Transverse colon (tissue), 4 donors: ENCODE results near the gene SRD5A2. TPM values are rescaled to one million over a fixed set of nuclear protein-coding genes. Genes with fewer than 3 reads are reported as not detected.

Experiments used
- DNase-seq: peaks from one replicate; pipeline ENCODE4 v3.0.0-alpha.2; 2019
- H3K27ac ChIP-seq, 4 donors: fragments of 200-600 bp; sonication (generic); 2 replicates each; pipeline ENCODE4 v1.5.1; 2016 to 2018; ENCODE audit warnings: inconsistent platforms in 4 of 4
- H3K27me3 ChIP-seq: fragments of 200-600 bp; sonication (generic); 2 replicates; pipeline ENCODE4 v1.5.1; 2017; ENCODE audit warnings: inconsistent platforms
- H3K36me3 ChIP-seq, 4 donors: fragments of 200-600 bp; sonication (generic); 2 replicates each; pipeline ENCODE4 v1.5.1; 2017 to 2019; ENCODE audit warnings: inconsistent platforms in 4 of 4
- H3K4me1 ChIP-seq, 4 donors: fragments of 200-600 bp; sonication (generic); 2 replicates each; pipeline ENCODE4 v1.5.1; 2017 to 2020; ENCODE audit warnings: inconsistent platforms in 4 of 4
- H3K4me3 ChIP-seq, 4 donors: fragments of 200-600 bp; sonication (generic); 1 replicate in 1 of 4; 2 replicates in 3 of 4; pipeline versions ENCODE4 v1.5.1 to v1.6.1; 2017 to 2019; ENCODE audit warnings: inconsistent platforms in 4 of 4
- H3K9me3 ChIP-seq, 2 donors: fragments of 200-600 bp; sonication (generic); 2 replicates each; pipeline ENCODE4 v1.5.1; 2017 to 2019; ENCODE audit warnings: inconsistent platforms in 2 of 2
- CTCF ChIP-seq, 5 experiments: fragments of 200-600 bp in 3 of 5; fragments of 450-650 bp in 2 of 5; sonication (generic) in 3 of 5; IDR thresholded peaks; 1 replicate in 2 of 5; 2 replicates in 3 of 5; pipeline ENCODE4 v1.5.1; 2016 to 2017; ENCODE audit warnings: antibody characterized with exemption in 5 of 5, inconsistent platforms in 3 of 5, mild to moderate bottlenecking in 2 of 5, moderate library complexity in 1 of 5
- EP300 ChIP-seq: sonication (generic); formaldehyde crosslinking; IDR thresholded peaks from one replicate; pipeline ENCODE4 v1.6.1; 2017; ENCODE audit warnings: antibody characterized with exemption, low read depth
- POLR2A ChIP-seq: fragments of 450-650 bp; IDR thresholded peaks from one replicate; pipeline ENCODE4 v1.6.1; 2016; ENCODE audit warnings: antibody characterized with exemption, mild to moderate bottlenecking, moderate library complexity
- POLR2AphosphoS5 ChIP-seq, 3 donors: sonication (generic); formaldehyde crosslinking; IDR thresholded peaks; one replicate each; pipeline ENCODE4 v1.6.1; 2016; ENCODE audit warnings: antibody characterized with exemption in 3 of 3
- whole genome bisulfite sequencing, 2 donors: methylation state at CpG; one replicate each; pipeline ENCODE4 v1.1.5; 2018; ENCODE audit warnings: low coverage in 1 of 2; 5-methylcytosine and 5-hydroxymethylcytosine counted together
- in situ Hi-C, 4 donors: fragments of 200-750 bp; cut with MboI; loops; one replicate each; pipeline versions ENCODE4 v1.15.0 to v1.15.1; 2017; ENCODE audit warnings: low sequenced_read_pairs in 3 of 4, low pct_ligation_motif_present in 1 of 4, low pct_unique_long_range_greater_than_20kb in 1 of 4
- intact Hi-C: fragments of 100-400 bp; cut with DNase I; formaldehyde crosslinking; loops from one replicate; pipeline ENCODE4 v1.15.1; 2023; ENCODE audit warnings: low total_unique reads
- total RNA-seq, 4 donors: library from RNA; depleted of rRNA; stranded (reverse); fragments of >200 nt; gene quantifications; one replicate each; pipeline ENCODE4 v1.1.0, GENCODE V29; 2016

Gene SRD5A2
- total RNA-seq, 4 donors from 2014 or later: not detected

GRCh38 chr2:31581124-31581795 lies 522 bp upstream of the SRD5A2 start:
- H3K36me3 ChIP-seq: no peaks in the 10 kb centered on the region
- in situ Hi-C loops: no loop called here
- no peaks in the 10 kb centered on the region for H3K9me3 ChIP-seq
- H3K27ac ChIP-seq: no peak overlapping the region
- intact Hi-C loops: no loop called here
- no peak for DNase-seq
- no peaks in the 10 kb centered on the region for H3K4me1 ChIP-seq
- TF ChIP-seq POLR2AphosphoS5 (IDR thresholded peaks at IDR 0.05) (no peak), POLR2A (no peak), CTCF (IDR thresholded peaks at IDR 0.05) (no peak), EP300 (no peak)
- WGBS, 2 donors: 27 to 79% methylated on average over 3 to 35 of the region's 35 CpGs
- H3K4me3 ChIP-seq: no peak overlapping the region
- H3K27me3 ChIP-seq: peaks cover 33% of the 10 kb centered on the region

DNA sequence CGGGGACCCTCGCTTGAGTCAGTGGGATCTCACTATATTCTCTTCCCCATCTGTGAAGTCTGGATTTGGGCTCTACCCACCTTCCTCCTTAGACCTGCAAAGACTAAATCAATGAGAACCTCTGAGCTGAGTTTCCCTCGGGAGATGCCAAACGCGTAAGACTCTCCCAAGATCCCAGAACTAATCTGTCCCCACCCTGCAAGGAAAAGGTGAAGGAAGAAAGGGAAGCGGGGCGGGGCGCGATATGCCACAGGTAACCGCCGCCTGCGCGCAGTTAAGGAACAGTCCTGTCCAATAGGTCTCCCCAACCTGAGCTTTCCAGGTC lies 780 bp downstream of the SRD5A2 start:
- no peak for TF ChIP-seq CTCF (IDR thresholded peaks at IDR 0.05)
- intact Hi-C loops: no loop called here
- 28% methylated on average over 13 of the region's 13 CpGs; no CpG with 5 or more reads in 1 of the 2 donors for WGBS, 2 donors

GRCh38 chr2:31578316-31578715 lies 2.4 kb downstream of the SRD5A2 start:
- WGBS, 2 donors: 55 to 56% methylated on average over 2 to 3 of the region's 3 CpGs
- intact Hi-C loops: no loop called here
- TF ChIP-seq POLR2A (no peak), CTCF (IDR thresholded peaks at IDR 0.05) (no peak), EP300 (no peak), POLR2AphosphoS5 (IDR thresholded peaks at IDR 0.05) (no peak)
- no peaks in the 10 kb centered on the region for H3K4me1 ChIP-seq
- no peak overlapping the region for H3K4me3 ChIP-seq
- peaks cover 33% of the 10 kb centered on the region for H3K27me3 ChIP-seq
- in situ Hi-C loops: no loop called here
- no peaks in the 10 kb centered on the region for H3K9me3 ChIP-seq
- H3K36me3 ChIP-seq: no peaks in the 10 kb centered on the region
- no peak for DNase-seq
- no peak overlapping the region for H3K27ac ChIP-seq

More for the DNA sequence above, 780 bp downstream of the SRD5A2 start:
- Histone ChIP-seq H3K4me1 (no peaks in the 10 kb centered on the region), H3K27ac (no peak overlapping the region), H3K27me3 (peaks cover 33% of the 10 kb centered on the region), H3K4me3 (no peak overlapping the region), H3K36me3 (no peaks in the 10 kb centered on the region), H3K9me3 (no peaks in the 10 kb centered on the region)
- DNase-seq: no peak
- in situ Hi-C loops: no loop called here

GRCh38 chr2:31577143-31577542 lies 3.6 kb downstream of the SRD5A2 start:
- in situ Hi-C loops: no loop called here
- TF ChIP-seq EP300 (no peak), POLR2AphosphoS5 (IDR thresholded peaks at IDR 0.05) (no peak), POLR2A (no peak), CTCF (IDR thresholded peaks at IDR 0.05) (no peak)

More at GRCh38 chr2:31577143-31577542, 3.6 kb downstream of the SRD5A2 start:
- no peaks in the 10 kb centered on the region for H3K4me1 ChIP-seq
- H3K4me3 ChIP-seq: no peak overlapping the region
- WGBS, 2 donors: 76% methylated on average over 1 of the region's 1 CpG; no CpG with 5 or more reads in 1 of the 2 donors
- no peak for DNase-seq
- no peaks in the 10 kb centered on the region for H3K36me3 ChIP-seq
- intact Hi-C loops: no loop called here
- no peaks in the 10 kb centered on the region for H3K9me3 ChIP-seq
- peaks cover 31% of the 10 kb centered on the region for H3K27me3 ChIP-seq
- no peak overlapping the region for H3K27ac ChIP-seq
